Thoracic aorta (tissue), 2 donors: Measurements from ENCODE around the gene CIB2. TPM values are rescaled to one million over a fixed set of nuclear protein-coding genes. Genes with fewer than 3 reads are reported as not detected.

Experiments
- ATAC-seq: fragments of 150-250 bp; one replicate; pipeline ENCODE4 v1.8.0; 2017; ENCODE audit warnings: low read depth; ENCODE audit not compliant: insufficient number of reproducible peaks, low FRiP score
- DNase-seq: peaks from one replicate; pipeline ENCODE4 v3.0.0-alpha.2; 2020; ENCODE audit warnings: low spot score
- H3K27ac ChIP-seq, 2 donors: fragments of 200-600 bp; sonication (generic); 1 replicate in 1 of 2; 2 replicates in 1 of 2; pipeline ENCODE4 v1.5.1; 2016; ENCODE audit warnings: mild to moderate bottlenecking in 2 of 2, moderate library complexity in 2 of 2
- H3K27me3 ChIP-seq: fragments of 200-600 bp; sonication (generic); replicated peaks from 2 replicates; pipeline ENCODE4 v1.6.0; 2016; ENCODE audit warnings: mild to moderate bottlenecking; ENCODE audit not compliant: insufficient read depth
- H3K36me3 ChIP-seq: fragments of 200-600 bp; sonication (generic); one replicate; pipeline ENCODE4 v1.5.1; 2016
- H3K4me1 ChIP-seq, 2 donors: fragments of 200-600 bp; sonication (generic); 1 replicate in 1 of 2; 2 replicates in 1 of 2; pipeline versions ENCODE4 v1.5.1 to v1.6.0; 2016; ENCODE audit warnings: low read depth in 2 of 2, mild to moderate bottlenecking in 1 of 2; ENCODE audit not compliant: control insufficient read depth in 1 of 2
- H3K4me3 ChIP-seq: fragments of 200-600 bp; sonication (generic); 2 replicates; pipeline ENCODE4 v1.5.1; 2016; ENCODE audit warnings: mild to moderate bottlenecking
- H3K9me3 ChIP-seq: fragments of 200-600 bp; sonication (generic); 2 replicates; pipeline ENCODE4 v1.5.1; 2016
- CTCF ChIP-seq: fragments of 200-600 bp; sonication (generic); IDR thresholded peaks from one replicate; pipeline ENCODE4 v1.5.1; 2019; ENCODE audit warnings: antibody characterized with exemption
- total RNA-seq, 2 donors: library from RNA; depleted of rRNA; stranded (reverse); fragments of >200 nt; gene quantifications; one replicate each; pipeline versions ENCODE4 v1.1.0 to v1.2.3, GENCODE V29; 2016

Gene CIB2
- total RNA-seq, 2 donors from 2014 or later, result 1.2 to 7.9 TPM

GRCh38 chr15:78067328-78068228 is 63.7 kb downstream of the CIB2 start:
- Histone ChIP-seq H3K4me1 (peaks cover 81 to 100% of the 10 kb centered on the region in 2 donors), H3K27me3 (no peaks in the 10 kb centered on the region), H3K36me3 (no peaks in the 10 kb centered on the region), H3K4me3 (no peak overlapping the region), H3K9me3 (no peaks in the 10 kb centered on the region), H3K27ac (peak overlapping the region; percentile 35 to 81)
- TF ChIP-seq CTCF, result no peak
- DNase-seq, result no peak
- no peak for ATAC-seq

- H3K4me3 ChIP-seq, result no peak overlapping the region
- peak overlapping the region; percentile 35 to 81 for H3K27ac ChIP-seq
- TF ChIP-seq CTCF, result no peak
- no peaks in the 10 kb centered on the region for H3K9me3 ChIP-seq
- DNase-seq, result no peak
- H3K36me3 ChIP-seq, result no peaks in the 10 kb centered on the region
- no peak for ATAC-seq
- no peaks in the 10 kb centered on the region for H3K27me3 ChIP-seq
- H3K4me1 ChIP-seq, result peaks cover 78 to 94% of the 10 kb centered on the region in 2 donors
These were observed 65.0 kb downstream of the CIB2 start for GRCh38 chr15:78065973-78066946.

DNA sequence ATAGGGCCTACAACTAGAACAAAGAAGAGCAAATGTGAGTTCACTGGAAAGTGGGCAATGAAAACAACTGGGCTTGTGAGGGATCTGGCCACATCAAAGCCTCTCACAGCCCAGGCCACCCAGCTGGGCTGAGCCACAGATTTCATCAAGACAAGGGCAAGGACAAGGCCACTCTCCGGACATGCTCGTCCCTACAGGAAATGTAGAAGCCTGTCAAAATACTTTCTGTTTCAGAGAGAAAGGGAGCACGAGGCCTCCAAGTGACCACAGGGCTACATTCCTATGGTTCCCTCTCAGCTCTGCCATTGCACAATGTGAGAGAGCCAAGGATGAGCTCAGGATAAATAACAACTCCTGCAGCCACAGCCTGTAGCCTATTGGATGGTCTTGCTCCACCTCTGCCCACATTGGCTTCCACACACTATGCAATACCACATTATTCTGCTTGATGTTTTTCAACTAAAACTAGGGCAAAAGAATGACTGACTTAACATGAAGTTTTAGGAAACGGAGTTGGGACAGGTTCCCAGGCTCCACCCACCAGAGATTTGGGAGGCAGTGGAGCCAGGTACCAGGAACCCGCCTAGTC is 65.9 kb downstream of the CIB2 start:
- TF ChIP-seq CTCF, result no peak
- Histone ChIP-seq H3K4me3 (peak overlapping the region; percentile 33), H3K36me3 (no peaks in the 10 kb centered on the region), H3K27me3 (no peaks in the 10 kb centered on the region), H3K4me1 (peaks cover 69 to 85% of the 10 kb centered on the region in 2 donors), H3K27ac (peak overlapping the region; percentile 72 to 81), H3K9me3 (no peaks in the 10 kb centered on the region)
- ATAC-seq (peak; percentile 45), DNase-seq (no peak)

GRCh38 chr15:78064544-78064943 is 66.7 kb downstream of the CIB2 start:
- Histone ChIP-seq H3K27me3 (no peaks in the 10 kb centered on the region), H3K27ac (peak overlapping the region; percentile 72 to 81), H3K4me3 (peak overlapping the region; percentile 33), H3K4me1 (peaks cover 68 to 83% of the 10 kb centered on the region in 2 donors), H3K9me3 (no peaks in the 10 kb centered on the region), H3K36me3 (no peaks in the 10 kb centered on the region)
- DNase-seq (no peak), ATAC-seq (no peak)
- TF ChIP-seq CTCF, result no peak
